GM19438 (cell line): ENCODE results near the gene NHERF1.

Source experiments
- ATAC-seq: cut with Tn5 transposase; IDR thresholded peaks from one replicate; pipeline ENCODE4 v1.9.1; 2021; ENCODE audit warnings: low read depth; ENCODE audit not compliant: unreplicated experiment

NHERF1 gene

GRCh38 chr17:74782571-74782970 is 34.1 kb downstream of the NHERF1 start:
- no peak for ATAC-seq

- ATAC-seq: no peak
Measured at GRCh38 chr17:74784125-74784810, 35.8 kb downstream of the NHERF1 start.

- no peak for ATAC-seq
Measured at GRCh38 chr17:74785096-74785980, 36.9 kb downstream of the NHERF1 start.

- no peak for ATAC-seq
Measured at GRCh38 chr17:74785981-74786360, 37.5 kb downstream of the NHERF1 start.

GRCh38 chr17:74786431-74787055 is 38.1 kb downstream of the NHERF1 start:
- ATAC-seq: no peak

GRCh38 chr17:74790161-74791058 is 42.0 kb downstream of the NHERF1 start:
- ATAC-seq: no peak

- no peak for ATAC-seq
Measured at GRCh38 chr17:74792586-74793105, 44.2 kb downstream of the NHERF1 start.

GRCh38 chr17:74795327-74796020 is 47.0 kb downstream of the NHERF1 start:
- ATAC-seq: no peak

GRCh38 chr17:74796211-74796610 is 47.8 kb downstream of the NHERF1 start:
- no peak for ATAC-seq

GRCh38 chr17:74796866-74797265 is 48.4 kb downstream of the NHERF1 start:
- ATAC-seq: no peak

GRCh38 chr17:74797824-74798223 is 49.4 kb downstream of the NHERF1 start:
- ATAC-seq: no peak

GRCh38 chr17:74798239-74798707 is 49.8 kb downstream of the NHERF1 start:
- no peak for ATAC-seq

- ATAC-seq: no peak
Measured at GRCh38 chr17:74799097-74799496, 50.7 kb downstream of the NHERF1 start.

GRCh38 chr17:74800531-74800930 is 52.1 kb downstream of the NHERF1 start:
- no peak for ATAC-seq

- no peak for ATAC-seq
Measured at GRCh38 chr17:74801896-74802295, 53.5 kb downstream of the NHERF1 start.

- ATAC-seq: no peak
Measured at GRCh38 chr17:74803388-74803930, 55.0 kb downstream of the NHERF1 start.

GRCh38 chr17:74803971-74804370 is 55.5 kb downstream of the NHERF1 start:
- ATAC-seq: no peak

GRCh38 chr17:74804683-74805082 is 56.3 kb downstream of the NHERF1 start:
- no peak for ATAC-seq

GRCh38 chr17:74805591-74805991 is 57.2 kb downstream of the NHERF1 start:
- ATAC-seq: no peak
